ENCODE results near the gene UBASH3A. TPM values are rescaled to one million over a fixed set of nuclear protein-coding genes. Genes with fewer than 3 reads are reported as not detected.

Gene UBASH3A
- polyA plus RNA-seq, 1 donor (not counting 4 experiments of a cell fraction or from before 2014, with no cell fraction given) = not detected

GRCh38 chr21:42463861-42464515 lies 60.3 kb downstream of the UBASH3A start:
- TF ChIP-seq EZH2 (IDR thresholded peaks at IDR 0.05; ENCODE audit: low read length) = no peak
- TF ChIP-seq, protein P1, sequence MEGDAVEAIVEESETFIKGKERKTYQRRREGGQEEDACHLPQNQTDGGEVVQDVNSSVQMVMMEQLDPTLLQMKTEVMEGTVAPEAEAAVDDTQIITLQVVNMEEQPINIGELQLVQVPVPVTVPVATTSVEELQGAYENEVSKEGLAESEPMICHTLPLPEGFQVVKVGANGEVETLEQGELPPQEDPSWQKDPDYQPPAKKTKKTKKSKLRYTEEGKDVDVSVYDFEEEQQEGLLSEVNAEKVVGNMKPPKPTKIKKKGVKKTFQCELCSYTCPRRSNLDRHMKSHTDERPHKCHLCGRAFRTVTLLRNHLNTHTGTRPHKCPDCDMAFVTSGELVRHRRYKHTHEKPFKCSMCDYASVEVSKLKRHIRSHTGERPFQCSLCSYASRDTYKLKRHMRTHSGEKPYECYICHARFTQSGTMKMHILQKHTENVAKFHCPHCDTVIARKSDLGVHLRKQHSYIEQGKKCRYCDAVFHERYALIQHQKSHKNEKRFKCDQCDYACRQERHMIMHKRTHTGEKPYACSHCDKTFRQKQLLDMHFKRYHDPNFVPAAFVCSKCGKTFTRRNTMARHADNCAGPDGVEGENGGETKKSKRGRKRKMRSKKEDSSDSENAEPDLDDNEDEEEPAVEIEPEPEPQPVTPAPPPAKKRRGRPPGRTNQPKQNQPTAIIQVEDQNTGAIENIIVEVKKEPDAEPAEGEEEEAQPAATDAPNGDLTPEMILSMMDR (optimal IDR thresholded peaks at IDR 0.05 in 1 of 3, IDR thresholded peaks at IDR 0.05 in 1 of 3, conservative IDR thresholded peaks at IDR 0.05 in 1 of 3; ENCODE audit: extremely low read depth in 1 of 3, insufficient read depth in 2 of 3, low read length in 3 of 3) = no peak
- H3K36me3 ChIP-seq (ENCODE audit: control insufficient read depth in 2 of 2, extremely low read depth in 1 of 2, insufficient read depth in 2 of 2, low read length in 2 of 2) = no peaks in the 10 kb centered on the region
- H4K20me1 ChIP-seq (ENCODE audit: control insufficient read depth, extremely low read depth, insufficient read depth, low read length) = no peaks in the 10 kb centered on the region
- no peak overlapping the region for H3K9ac ChIP-seq (ENCODE audit: control insufficient read depth, extremely low read depth, insufficient read depth, low read length)
- no peaks in the 10 kb centered on the region for H3K27me3 ChIP-seq (ENCODE audit: control insufficient read depth, extremely low read depth, insufficient read depth, low read length)
- no peak overlapping the region for H3K4me2 ChIP-seq (ENCODE audit: control insufficient read depth, extremely low read depth, insufficient read depth, low read depth, low read length)
- DNase-seq (ENCODE audit: low read depth, low spot score) (no peak), FAIRE-seq (no peak)
- H3K27ac ChIP-seq (ENCODE audit: control insufficient read depth, insufficient read depth, low read length) = no peak overlapping the region
- no peak overlapping the region for H3K4me3 ChIP-seq (ENCODE audit: control insufficient read depth in 2 of 3, extremely low read depth in 1 of 3, insufficient read depth in 2 of 3, low read depth in 1 of 3, low read length in 3 of 3)
- dilution Hi-C loops (cut with MboI; ENCODE audit: extremely low pct_ligation_motif_present, low sequenced_read_pairs) = no loop called here
- H3K9me1 ChIP-seq (ENCODE audit: control insufficient read depth, extremely low read depth, insufficient read depth, low read length) = no peaks in the 10 kb centered on the region
- H3K4me1 ChIP-seq (ENCODE audit: control insufficient read depth, extremely low read depth, insufficient read depth, low read length) = peaks cover 7% of the 10 kb centered on the region
- no peak overlapping the region for H2AFZ ChIP-seq (ENCODE audit: control insufficient read depth, low read length)
- no peaks in the 10 kb centered on the region for H3K79me2 ChIP-seq (ENCODE audit: control insufficient read depth, insufficient read depth, low read length)
- H3K9me3 ChIP-seq (ENCODE audit: control insufficient read depth, low read depth, low read length) = no peaks in the 10 kb centered on the region

- Histone ChIP-seq H3K27ac (ENCODE audit: control insufficient read depth, insufficient read depth, low read length) (no peak overlapping the region), H3K79me2 (ENCODE audit: control insufficient read depth, insufficient read depth, low read length) (no peaks in the 10 kb centered on the region), H2AFZ (ENCODE audit: control insufficient read depth, low read length) (no peak overlapping the region), H3K9me1 (ENCODE audit: control insufficient read depth, extremely low read depth, insufficient read depth, low read length) (no peaks in the 10 kb centered on the region), H3K4me1 (ENCODE audit: control insufficient read depth, extremely low read depth, insufficient read depth, low read length) (peaks cover 9% of the 10 kb centered on the region), H3K4me2 (ENCODE audit: control insufficient read depth, extremely low read depth, insufficient read depth, low read depth, low read length) (no peak overlapping the region), H3K4me3 (ENCODE audit: control insufficient read depth in 2 of 3, extremely low read depth in 1 of 3, insufficient read depth in 2 of 3, low read depth in 1 of 3, low read length in 3 of 3) (no peak overlapping the region), H3K36me3 (ENCODE audit: control insufficient read depth in 2 of 2, extremely low read depth in 1 of 2, insufficient read depth in 2 of 2, low read length in 2 of 2) (no peaks in the 10 kb centered on the region), H3K27me3 (ENCODE audit: control insufficient read depth, extremely low read depth, insufficient read depth, low read length) (no peaks in the 10 kb centered on the region), H3K9ac (ENCODE audit: control insufficient read depth, extremely low read depth, insufficient read depth, low read length) (no peak overlapping the region), H3K9me3 (ENCODE audit: control insufficient read depth, low read depth, low read length) (no peaks in the 10 kb centered on the region), H4K20me1 (ENCODE audit: control insufficient read depth, extremely low read depth, insufficient read depth, low read length) (no peaks in the 10 kb centered on the region)
- DNase-seq (ENCODE audit: low read depth, low spot score) (no peak), FAIRE-seq (no peak)
- dilution Hi-C loops (cut with MboI; ENCODE audit: extremely low pct_ligation_motif_present, low sequenced_read_pairs) = no loop called here
- no peak for TF ChIP-seq EZH2 (IDR thresholded peaks at IDR 0.05; ENCODE audit: low read length)
- TF ChIP-seq, protein P1 (optimal IDR thresholded peaks at IDR 0.05 in 1 of 3, IDR thresholded peaks at IDR 0.05 in 1 of 3, conservative IDR thresholded peaks at IDR 0.05 in 1 of 3; ENCODE audit: extremely low read depth in 1 of 3, insufficient read depth in 2 of 3, low read length in 3 of 3) = no peak
These were observed 61.5 kb downstream of the UBASH3A start for GRCh38 chr21:42465008-42465802.
